Omental fat pad (tissue), 4 donors: ENCODE data around the gene PRTN3. TPM values are rescaled to one million over a fixed set of nuclear protein-coding genes. Genes with fewer than 3 reads are reported as not detected.

Experiments used
- ATAC-seq: fragments of 150-250 bp; one replicate; pipeline ENCODE4 v1.9.1; 2016; ENCODE audit warnings: mild to moderate bottlenecking, moderate library complexity; ENCODE audit not compliant: low FRiP score
- DNase-seq: peaks from one replicate; pipeline ENCODE4 v3.0.0-alpha.2; 2019; ENCODE audit warnings: low spot score
- CTCF ChIP-seq, 3 donors: fragments of 450-650 bp; IDR thresholded peaks; one replicate each; pipeline ENCODE4 v1.5.1; 2016 to 2017; ENCODE audit warnings: antibody characterized with exemption in 3 of 3, mild to moderate bottlenecking in 3 of 3, moderate library complexity in 2 of 3
- total RNA-seq, 4 donors: library from RNA; depleted of rRNA; stranded (reverse); fragments of >200 nt; gene quantifications; one replicate each; pipeline ENCODE4 v1.1.0, GENCODE V29; 2016

Gene PRTN3
- total RNA-seq, 4 donors from 2014 or later, result not detected

- DNase-seq (no peak), ATAC-seq (no peak)
- no peak for TF ChIP-seq CTCF (IDR thresholded peaks at IDR 0.05)
Observed at GRCh38 chr19:810077-810855, 30.5 kb upstream of the PRTN3 start.

DNA sequence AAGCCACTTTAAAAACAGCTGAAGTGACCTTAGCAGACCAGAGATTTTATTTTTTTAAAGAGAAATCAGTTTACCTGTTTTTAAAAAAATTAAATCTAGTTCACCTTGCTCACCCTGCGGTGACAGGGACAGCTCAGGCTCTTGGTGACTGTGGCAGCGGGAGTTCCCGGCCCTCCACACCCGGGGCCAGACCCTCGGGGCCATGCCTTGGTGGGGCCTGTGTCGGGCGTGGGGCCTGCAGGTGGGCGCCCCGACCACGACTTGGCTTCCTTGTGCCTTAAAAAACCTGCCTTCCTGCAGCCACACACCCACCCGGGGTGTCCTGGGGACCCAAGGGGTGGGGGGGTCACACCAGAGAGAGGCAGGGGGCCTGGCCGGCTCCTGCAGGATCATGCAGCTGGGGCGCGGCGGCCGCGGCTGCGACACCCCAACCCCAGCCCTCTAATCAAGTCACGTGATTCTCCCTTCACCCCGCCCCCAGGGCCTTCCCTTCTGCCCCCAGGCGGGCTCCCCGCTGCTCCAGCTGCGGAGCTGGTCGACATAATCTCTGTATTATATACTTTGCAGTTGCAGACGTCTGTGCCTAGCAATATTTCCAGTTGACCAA is 29.8 kb upstream of the PRTN3 start:
- DNase-seq, result no peak
- TF ChIP-seq CTCF (IDR thresholded peaks at IDR 0.05), result no peak
- ATAC-seq, result no peak

DNA sequence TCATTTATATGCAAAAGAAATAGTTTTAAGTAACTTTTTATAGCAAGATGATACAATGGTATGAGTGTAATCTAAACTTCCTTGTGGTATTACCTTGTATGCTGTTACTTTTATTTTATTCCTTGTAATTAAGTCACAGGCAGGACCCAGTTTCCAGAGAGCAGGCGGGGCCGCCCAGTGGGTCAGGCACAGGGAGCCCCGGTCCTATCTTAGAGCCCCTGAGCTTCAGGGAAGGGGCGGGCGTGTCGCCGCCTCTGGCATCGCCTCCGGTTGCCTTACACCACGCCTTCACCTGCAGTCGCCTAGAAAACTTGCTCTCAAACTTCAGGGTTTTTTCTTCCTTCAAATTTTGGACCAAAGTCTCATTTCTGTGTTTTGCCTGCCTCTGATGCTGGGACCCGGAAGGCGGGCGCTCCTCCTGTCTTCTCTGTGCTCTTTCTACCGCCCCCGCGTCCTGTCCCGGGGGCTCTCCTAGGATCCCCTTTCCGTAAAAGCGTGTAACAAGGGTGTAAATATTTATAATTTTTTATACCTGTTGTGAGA is 29.2 kb upstream of the PRTN3 start:
- no peak for DNase-seq
- ATAC-seq, result no peak
- TF ChIP-seq CTCF (IDR thresholded peaks at IDR 0.05), result no peak

- no peak for TF ChIP-seq CTCF (IDR thresholded peaks at IDR 0.05)
- DNase-seq (no peak), ATAC-seq (no peak)
Observed at GRCh38 chr19:812049-812746, 28.6 kb upstream of the PRTN3 start.

DNA sequence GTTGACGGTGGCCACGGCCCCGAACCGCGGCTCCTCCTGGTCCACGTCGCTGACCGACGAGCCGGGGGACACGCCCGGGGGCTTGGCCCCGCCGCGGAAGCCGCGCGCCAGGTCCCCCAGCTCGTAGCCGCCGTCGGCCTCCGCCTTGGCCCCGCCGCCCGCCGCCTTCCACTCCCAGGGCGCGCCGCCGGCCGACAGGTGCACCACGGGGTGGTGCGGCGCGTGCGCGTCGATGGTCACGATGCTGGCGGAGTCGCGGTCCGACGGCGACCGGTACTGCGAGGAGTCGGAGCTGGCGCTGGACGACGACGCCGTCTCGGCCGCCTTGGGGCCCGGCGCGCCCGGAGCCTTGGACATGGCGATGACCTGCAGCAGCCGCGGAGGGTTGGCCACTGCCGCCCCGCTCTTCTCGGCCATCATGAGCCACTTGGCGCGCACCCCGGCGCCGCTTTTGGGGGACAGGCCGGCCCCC is 28.0 kb upstream of the PRTN3 start:
- TF ChIP-seq CTCF (IDR thresholded peaks at IDR 0.05), result no peak
- ATAC-seq, result no peak
- no peak for DNase-seq

- DNase-seq, result no peak
- TF ChIP-seq CTCF (IDR thresholded peaks at IDR 0.05), result no peak
- ATAC-seq, result no peak
Observed at GRCh38 chr19:813219-814151, 27.3 kb upstream of the PRTN3 start.
